SIG-M5 treated with dmso at 0.1 percent for 504 hours (cell line): ENCODE data around the gene BCL6.

Experiments
- DNase-seq: peaks from one replicate; lab custom pipeline; 2025; ENCODE audit not compliant: unreplicated experiment; lab: John Stamatoyannopoulos, UW

Gene BCL6

DNA sequence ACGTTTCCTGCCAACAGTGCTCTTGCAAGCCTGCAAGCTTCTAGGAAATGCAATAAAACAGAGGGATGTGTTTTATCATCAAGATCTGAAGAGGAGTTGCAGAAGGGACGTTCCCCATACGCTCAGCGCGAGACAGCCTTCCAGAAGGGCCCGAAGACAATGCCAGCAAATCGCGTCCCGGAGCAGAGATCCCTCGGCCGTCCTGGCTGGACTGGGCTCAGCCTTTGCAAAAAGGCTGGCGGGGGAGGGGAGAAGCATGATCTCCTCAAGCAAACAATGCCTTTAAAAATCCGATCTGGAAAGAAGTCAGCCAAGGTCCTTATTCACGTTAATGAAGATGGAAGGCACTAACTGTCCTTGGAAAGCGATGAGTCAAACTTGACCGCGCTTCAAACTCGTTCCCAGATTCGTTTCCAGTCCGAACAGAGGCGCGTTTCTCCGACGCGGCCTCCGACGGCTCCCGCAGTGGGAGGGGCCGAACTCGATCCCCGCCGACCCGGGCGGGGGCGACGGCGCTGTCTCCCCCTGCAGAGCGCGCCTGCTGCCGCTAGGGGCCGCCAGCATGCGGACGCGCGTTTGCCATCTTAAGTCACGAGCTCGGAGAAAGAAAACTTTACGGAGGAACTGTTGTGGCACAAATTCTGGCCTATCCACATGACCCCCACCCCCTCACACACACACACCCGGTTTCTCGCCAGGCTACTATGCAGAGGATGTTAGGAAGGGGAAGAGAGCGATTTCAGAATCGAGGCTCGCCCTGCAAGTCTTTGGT, 5.5 kb downstream of the BCL6 start:
- peak; percentile 80 for DNase-seq

DNA sequence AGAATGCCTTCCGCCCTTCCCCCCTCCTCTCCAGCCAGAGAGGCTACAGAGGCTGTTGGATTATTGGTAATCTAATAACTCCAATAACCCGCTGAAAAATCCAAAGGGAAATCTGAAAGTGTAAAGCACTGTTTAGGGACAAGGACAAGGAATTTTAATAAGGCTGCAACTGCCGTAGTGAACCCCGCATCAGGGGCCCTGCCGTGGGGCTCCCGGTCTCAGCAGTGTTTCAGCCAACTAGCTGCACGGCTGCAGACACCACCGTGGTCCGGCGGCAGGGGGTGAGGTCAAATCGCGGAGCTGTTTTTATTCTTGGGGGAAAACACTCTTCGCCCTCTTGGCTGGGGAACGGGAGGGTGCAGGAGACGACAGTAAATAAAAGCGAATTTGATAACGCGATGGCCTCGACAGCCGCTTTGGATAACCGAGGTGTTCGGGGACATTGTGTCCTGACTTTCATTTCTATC, 6.1 kb downstream of the BCL6 start:
- DNase-seq = no peak

DNA sequence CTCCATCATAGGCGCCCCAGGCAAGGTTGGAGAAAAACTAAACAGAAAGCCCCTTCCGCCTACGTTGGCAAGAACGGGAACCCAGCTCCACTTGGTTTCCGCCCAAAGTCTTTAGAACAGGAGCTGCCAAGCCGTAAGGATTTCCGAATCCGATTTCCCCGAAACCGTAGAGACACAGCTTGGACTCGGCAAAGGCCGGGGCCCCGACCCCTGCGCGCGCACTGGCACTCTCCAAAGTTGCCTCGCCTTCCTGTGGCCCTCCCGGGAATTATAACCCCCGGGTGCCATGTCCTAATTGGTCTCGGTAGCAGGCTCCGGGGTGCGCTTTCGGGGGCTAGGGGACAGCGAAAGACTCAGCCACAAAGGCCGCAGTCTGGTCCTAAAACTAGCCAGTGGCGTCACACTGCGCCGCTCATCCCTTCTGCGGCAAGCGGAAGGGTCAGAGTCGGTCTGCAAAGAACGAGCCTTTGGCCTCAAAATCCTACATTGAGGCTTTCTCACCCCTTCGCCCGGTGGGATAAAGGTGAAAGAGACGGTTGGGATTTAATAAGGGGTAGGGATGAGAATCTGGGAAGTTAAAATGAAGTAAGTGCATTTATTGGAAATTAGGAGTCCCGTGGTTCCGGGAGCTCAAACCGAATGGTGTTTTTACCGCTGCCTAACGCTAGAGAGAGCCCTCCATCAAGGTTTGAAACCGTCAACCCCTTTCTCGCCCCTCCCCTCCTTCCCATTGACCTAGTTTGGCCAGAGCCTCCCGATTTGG, 6.8 kb downstream of the BCL6 start:
- DNase-seq = peak; percentile 88

GRCh38 chr3:187738071-187738330, 7.3 kb downstream of the BCL6 start:
- DNase-seq = no peak

DNA sequence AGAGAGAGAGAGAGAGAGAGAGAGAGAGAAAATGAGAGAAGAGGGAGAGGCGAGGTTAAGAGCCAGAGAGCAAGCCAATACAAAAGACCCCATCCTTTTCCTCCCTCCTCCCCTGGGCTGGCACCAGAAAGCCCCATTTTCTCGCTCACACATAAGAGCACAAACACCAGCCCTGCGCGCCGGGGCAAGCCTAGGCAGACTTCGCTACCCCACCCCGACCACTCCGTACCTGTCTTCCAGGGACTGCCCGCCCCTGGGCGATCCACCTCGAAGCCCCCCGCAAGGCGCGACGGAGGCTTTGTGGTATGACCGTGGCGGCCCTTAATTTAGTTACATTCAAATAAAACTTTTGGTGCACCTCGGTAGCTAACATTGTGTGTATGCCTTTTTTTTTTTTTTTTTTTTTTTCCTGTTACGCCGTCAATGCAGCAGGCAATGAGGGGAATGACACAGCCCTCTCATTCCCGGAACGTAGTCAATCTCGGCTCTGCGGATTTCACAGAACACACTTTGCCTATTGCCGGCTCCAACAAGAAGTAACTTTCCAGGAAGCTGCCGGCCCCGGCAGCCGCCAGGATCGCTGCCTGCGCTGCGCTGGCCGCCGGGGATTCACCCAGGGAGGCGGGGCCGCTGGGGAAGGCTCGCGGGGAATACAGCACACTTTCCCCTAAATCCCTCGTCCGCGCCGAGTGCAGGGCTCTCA, 7.7 kb downstream of the BCL6 start:
- DNase-seq = peak; percentile 39

DNA sequence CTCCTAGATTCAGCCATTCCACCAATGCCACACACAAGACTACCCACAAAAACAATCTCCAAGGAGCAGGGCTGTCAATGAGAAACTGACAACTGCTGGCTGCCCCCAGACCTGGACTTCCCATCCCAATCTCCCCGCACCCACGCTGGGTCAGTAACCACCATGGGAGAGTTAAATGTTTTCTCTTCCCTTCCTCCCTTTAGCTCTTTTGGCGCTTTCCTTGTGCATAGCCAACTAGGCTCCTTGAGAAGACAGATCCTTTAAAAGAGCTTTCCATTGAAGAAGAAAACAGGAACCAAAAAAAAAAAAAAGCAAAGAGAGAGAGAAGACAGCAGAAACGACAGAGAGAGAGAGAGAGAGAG, 8.3 kb downstream of the BCL6 start:
- DNase-seq = peak; percentile 11

DNA sequence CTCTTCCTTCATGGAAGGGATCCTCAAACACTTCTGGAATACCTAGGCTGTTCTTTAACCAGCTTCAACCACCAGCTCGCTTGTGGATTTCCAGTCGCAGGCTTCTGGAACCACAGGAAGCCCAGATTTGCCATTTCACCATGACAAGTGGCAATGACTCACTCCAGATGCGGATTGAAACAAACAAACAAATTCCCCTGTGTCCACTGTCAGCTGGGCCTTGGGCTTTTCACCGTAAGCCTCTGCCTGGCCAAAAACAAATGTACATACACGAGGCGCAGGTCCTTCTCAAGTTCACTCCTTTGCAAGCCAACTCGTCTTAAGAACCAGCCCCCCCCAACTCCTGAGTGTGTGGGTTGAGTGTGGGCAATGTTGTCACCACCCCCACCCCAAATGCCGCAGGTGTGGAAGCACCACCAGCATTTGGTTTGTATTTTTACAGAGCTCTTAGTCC, 8.8 kb downstream of the BCL6 start:
- no peak for DNase-seq

- DNase-seq = no peak
Observed at GRCh38 chr3:187735837-187736236, 9.4 kb downstream of the BCL6 start.

DNA sequence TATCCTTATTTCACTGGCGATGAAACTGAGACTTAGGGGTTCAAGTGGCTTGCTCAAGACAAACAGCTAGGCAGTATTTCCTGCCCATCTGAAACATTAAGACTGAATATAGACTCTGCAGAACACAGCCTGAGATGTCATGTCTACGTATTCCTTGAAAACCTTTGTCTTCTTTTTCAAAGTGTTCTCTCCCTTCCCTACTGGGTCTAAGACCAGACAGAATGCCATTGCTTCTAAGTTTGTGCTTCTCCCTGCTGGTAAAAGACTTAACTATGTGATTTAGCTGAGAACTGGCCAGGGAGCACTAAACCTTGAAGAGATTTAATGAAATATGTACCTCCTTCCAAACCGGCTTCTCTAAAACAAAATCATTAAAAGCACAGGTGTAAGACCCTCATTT, 9.9 kb downstream of the BCL6 start:
- no peak for DNase-seq

GRCh38 chr3:187734841-187735240, 10.4 kb downstream of the BCL6 start:
- no peak for DNase-seq

- DNase-seq = no peak
Observed at GRCh38 chr3:187733371-187733770, 11.9 kb downstream of the BCL6 start.

GRCh38 chr3:187729598-187729997, 15.7 kb downstream of the BCL6 start:
- DNase-seq = no peak

GRCh38 chr3:187728940-187729583, 16.2 kb downstream of the BCL6 start:
- no peak for DNase-seq

GRCh38 chr3:187728248-187728647, 17.0 kb downstream of the BCL6 start:
- no peak for DNase-seq

DNA sequence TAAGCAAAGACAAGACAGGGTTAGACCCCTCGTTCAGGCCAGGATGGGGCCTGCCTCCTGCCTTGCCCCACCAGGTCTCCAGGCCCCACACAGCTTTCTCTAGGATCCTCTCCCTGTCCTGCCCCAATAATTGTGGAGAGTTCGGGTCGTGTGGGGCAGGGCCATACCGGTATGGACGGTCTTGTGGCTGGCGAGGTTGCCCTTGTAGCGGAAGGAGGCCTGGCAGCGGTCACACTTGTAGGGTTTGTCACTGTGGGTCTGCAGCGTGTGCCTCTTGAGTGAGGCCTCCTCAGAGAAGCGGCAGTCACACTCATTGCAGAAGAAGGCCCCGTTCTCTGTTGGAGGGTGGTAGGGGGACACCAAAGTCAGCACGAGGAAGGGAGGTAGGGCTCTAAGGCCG, 18.7 kb downstream of the BCL6 start:
- DNase-seq = no peak

- no peak for DNase-seq
Observed at GRCh38 chr3:187725653-187726370, 19.5 kb downstream of the BCL6 start.

- DNase-seq = no peak
Observed at GRCh38 chr3:187725224-187725623, 20.0 kb downstream of the BCL6 start.

DNA sequence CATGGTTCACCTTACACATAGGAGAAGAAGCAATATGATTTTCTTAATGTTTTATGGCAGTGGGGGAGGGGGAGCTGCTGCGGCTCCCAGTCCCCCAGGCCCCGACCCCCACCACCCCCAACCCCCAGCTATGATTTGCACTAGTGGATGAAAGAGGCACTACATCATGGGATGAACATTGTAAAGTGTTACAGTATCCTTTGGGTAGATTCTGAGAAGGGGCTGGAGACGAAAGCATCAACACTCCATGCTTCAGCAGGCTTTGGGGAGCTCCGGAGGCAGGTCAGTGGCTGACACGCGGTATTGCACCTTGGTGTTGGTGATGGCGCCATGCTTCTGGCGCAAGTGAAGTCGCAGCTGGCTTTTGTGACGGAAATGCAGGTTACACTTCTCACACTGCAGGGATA, 23.1 kb downstream of the BCL6 start:
- DNase-seq = no peak

GRCh38 chr3:187721055-187721454, 24.2 kb downstream of the BCL6 start:
- no peak for DNase-seq

- no peak for DNase-seq
Observed at GRCh38 chr3:187720337-187720670, 25.0 kb downstream of the BCL6 start.
